Lower lobe of right lung (tissue), 2 donors: Measurements from ENCODE around the gene EMC9. TPM values are rescaled to one million over a fixed set of nuclear protein-coding genes. Genes with fewer than 3 reads are reported as not detected.

Experiments
- ATAC-seq, 2 donors: fragments of 200-7000 bp; cut with Tn5 transposase; one replicate each; pipeline ENCODE4 v1.9.1; 2020 to 2022; ENCODE audit warnings: mild to moderate bottlenecking in 2 of 2, moderate library complexity in 2 of 2
- DNase-seq: peaks from one replicate; pipeline ENCODE4 v3.0.0-alpha.2; 2020
- H3K27ac ChIP-seq: fragments of 200-600 bp; one replicate; pipeline ENCODE4 v1.8.0; 2022
- H3K27me3 ChIP-seq: fragments of 200-600 bp; one replicate; pipeline ENCODE4 v1.8.0; 2022; ENCODE audit warnings: low read depth
- H3K36me3 ChIP-seq: fragments of 200-600 bp; one replicate; pipeline ENCODE4 v1.8.0; 2022; ENCODE audit warnings: mild to moderate bottlenecking
- H3K4me1 ChIP-seq: fragments of 200-600 bp; one replicate; pipeline ENCODE4 v1.8.0; 2022
- H3K4me3 ChIP-seq: fragments of 200-600 bp; one replicate; pipeline ENCODE4 v1.8.0; 2022; ENCODE audit warnings: mild to moderate bottlenecking
- H3K9me3 ChIP-seq: fragments of 200-600 bp; one replicate; pipeline ENCODE4 v1.8.0; 2022
- CTCF ChIP-seq: fragments of 200-600 bp; IDR thresholded peaks from one replicate; pipeline ENCODE4 v1.8.0; 2022; ENCODE audit warnings: antibody characterized with exemption, mild to moderate bottlenecking
- intact Hi-C: fragments of 100-400 bp; cut with DNase I; formaldehyde crosslinking; loops from one replicate; pipeline ENCODE4 v1.11.0; 2022
- total RNA-seq: library from RNA; stranded (reverse); fragmentation: NEBNext Ultra II Directional; extraction: Animal tissue kit (Norgen Biotek cat#: 25700); gene quantifications from one replicate; pipeline ENCODE4 v1.2.1, GENCODE V29; 2021
- donor health status: DM: no; HTN: yes; CAD: no; lungs with severe emphysema.

Gene EMC9
- total RNA-seq, 1 donor from 2014 or later = 9.3 TPM

GRCh38 chr14:24183014-24183481, 41.7 kb upstream of the EMC9 start:
- H3K36me3 ChIP-seq = peaks cover 88% of the 10 kb centered on the region
- ATAC-seq = no peak
- H3K27me3 ChIP-seq = no peaks in the 10 kb centered on the region
- H3K4me3 ChIP-seq = no peak overlapping the region
- H3K27ac ChIP-seq = no peak overlapping the region
- H3K4me1 ChIP-seq = peaks cover 10% of the 10 kb centered on the region
- intact Hi-C loops = no loop called here
- DNase-seq = no peak
- no peaks in the 10 kb centered on the region for H3K9me3 ChIP-seq
- TF ChIP-seq CTCF = no peak

GRCh38 chr14:24182110-24182882, 40.9 kb upstream of the EMC9 start:
- no peak overlapping the region for H3K27ac ChIP-seq
- H3K36me3 ChIP-seq = peaks cover 96% of the 10 kb centered on the region
- no peak for TF ChIP-seq CTCF
- H3K27me3 ChIP-seq = no peaks in the 10 kb centered on the region
- peaks cover 2% of the 10 kb centered on the region for H3K4me1 ChIP-seq
- no peak overlapping the region for H3K4me3 ChIP-seq
- no peak for ATAC-seq
- no peak for DNase-seq
- intact Hi-C loops = no loop called here
- H3K9me3 ChIP-seq = no peaks in the 10 kb centered on the region

GRCh38 chr14:24181371-24182077, 40.1 kb upstream of the EMC9 start:
- ATAC-seq = no peak
- DNase-seq = no peak
- Histone ChIP-seq H3K27ac (no peak overlapping the region), H3K4me3 (no peak overlapping the region), H3K9me3 (no peaks in the 10 kb centered on the region), H3K4me1 (no peaks in the 10 kb centered on the region), H3K27me3 (no peaks in the 10 kb centered on the region), H3K36me3 (peaks cover 97% of the 10 kb centered on the region)
- intact Hi-C loops = no loop called here
- no peak for TF ChIP-seq CTCF

- TF ChIP-seq CTCF = no peak
- DNase-seq = no peak
Observed at GRCh38 chr14:24179961-24180796, 38.8 kb upstream of the EMC9 start.

GRCh38 chr14:24179294-24179960, 38.0 kb upstream of the EMC9 start:
- intact Hi-C loops = no loop called here
- peaks cover 99% of the 10 kb centered on the region for H3K36me3 ChIP-seq
- no peak overlapping the region for H3K4me3 ChIP-seq
- ATAC-seq (no peak), DNase-seq (no peak)
- no peak overlapping the region for H3K27ac ChIP-seq
- no peaks in the 10 kb centered on the region for H3K27me3 ChIP-seq
- no peaks in the 10 kb centered on the region for H3K4me1 ChIP-seq
- H3K9me3 ChIP-seq = no peaks in the 10 kb centered on the region
- TF ChIP-seq CTCF = no peak

More at GRCh38 chr14:24179961-24180796, 38.8 kb upstream of the EMC9 start:
- Histone ChIP-seq H3K9me3 (no peaks in the 10 kb centered on the region), H3K4me3 (no peak overlapping the region), H3K36me3 (peaks cover 99% of the 10 kb centered on the region), H3K27me3 (no peaks in the 10 kb centered on the region), H3K27ac (no peak overlapping the region), H3K4me1 (no peaks in the 10 kb centered on the region)
- intact Hi-C loops = no loop called here
- no peak for ATAC-seq
